GM20000 (cell line): Measurements from ENCODE around the gene C19orf12.
A peak's percentile ranks its signal among the peaks of the same experiment; 100 is the strongest.

Source experiments
- DNase-seq: peaks from one replicate; pipeline ENCODE4 v3.0.0; 2012; ENCODE audit warnings: low spot score
- CTCF ChIP-seq: IDR thresholded peaks from 2 replicates; pipeline ENCODE4 v1.5.1; 2012; ENCODE audit warnings: mild to moderate bottlenecking, control low read depth; ENCODE audit errors: extremely low read depth, missing control alignments

The C19orf12 gene

GRCh38 chr19:29694669-29695627 is 20.1 kb downstream of the C19orf12 start:
- DNase-seq, result peak; percentile 80
- TF ChIP-seq CTCF, result peak; percentile 73

- no peak for TF ChIP-seq CTCF
Measured at GRCh38 chr19:29694161-29694560, 20.9 kb downstream of the C19orf12 start.

GRCh38 chr19:29690842-29691241 is 24.2 kb downstream of the C19orf12 start:
- no peak for TF ChIP-seq CTCF
- peak; percentile 65 for DNase-seq

More at GRCh38 chr19:29694161-29694560, 20.9 kb downstream of the C19orf12 start:
- no peak for DNase-seq

- no peak for DNase-seq
- TF ChIP-seq CTCF, result no peak
Measured at GRCh38 chr19:29687897-29688728, 26.9 kb downstream of the C19orf12 start.

GRCh38 chr19:29687244-29687896 is 27.7 kb downstream of the C19orf12 start:
- no peak for TF ChIP-seq CTCF
- DNase-seq, result no peak

- no peak for TF ChIP-seq CTCF
- DNase-seq, result no peak
Measured at GRCh38 chr19:29686285-29686805, 28.7 kb downstream of the C19orf12 start.
